ENCODE results near the gene NRXN2.

Gene NRXN2

GRCh38 chr11:64650923-64651523 is 72.0 kb downstream of the NRXN2 start:
- peak; percentile 37 for TF ChIP-seq CTCF (IDR thresholded peaks at IDR 0.05; ENCODE audit: extremely low read depth, missing control alignments)
- peak; percentile 63 for DNase-seq (ENCODE audit: low spot score)

GRCh38 chr11:64649291-64649697 is 73.7 kb downstream of the NRXN2 start:
- peak; percentile 27 for TF ChIP-seq CTCF (IDR thresholded peaks at IDR 0.05; ENCODE audit: extremely low read depth, missing control alignments)

DNA sequence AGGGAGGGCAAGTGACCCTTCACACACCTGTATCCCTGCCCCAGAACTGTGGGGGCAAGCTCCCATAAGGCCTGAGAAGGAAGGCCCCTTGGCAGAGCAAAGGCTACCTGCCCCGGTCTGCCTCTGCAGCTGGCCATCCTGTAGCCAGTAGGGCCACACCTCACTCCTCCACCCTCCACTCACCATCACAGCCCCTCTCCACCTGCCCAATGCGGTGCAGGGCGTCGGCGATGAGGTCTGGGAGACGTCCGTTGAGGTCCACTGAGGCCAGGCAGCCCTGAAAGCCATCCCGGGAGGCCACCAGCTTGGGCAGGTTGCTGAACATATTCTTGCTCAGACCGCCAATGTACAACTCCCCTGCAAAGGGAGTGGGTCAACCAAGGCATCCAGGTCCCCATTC is 74.4 kb downstream of the NRXN2 start:
- no peak for TF ChIP-seq CTCF (IDR thresholded peaks at IDR 0.05; ENCODE audit: extremely low read depth, missing control alignments)
- DNase-seq (ENCODE audit: low spot score), result no peak

More at GRCh38 chr11:64649291-64649697, 73.7 kb downstream of the NRXN2 start:
- DNase-seq (ENCODE audit: low spot score), result no peak

DNA sequence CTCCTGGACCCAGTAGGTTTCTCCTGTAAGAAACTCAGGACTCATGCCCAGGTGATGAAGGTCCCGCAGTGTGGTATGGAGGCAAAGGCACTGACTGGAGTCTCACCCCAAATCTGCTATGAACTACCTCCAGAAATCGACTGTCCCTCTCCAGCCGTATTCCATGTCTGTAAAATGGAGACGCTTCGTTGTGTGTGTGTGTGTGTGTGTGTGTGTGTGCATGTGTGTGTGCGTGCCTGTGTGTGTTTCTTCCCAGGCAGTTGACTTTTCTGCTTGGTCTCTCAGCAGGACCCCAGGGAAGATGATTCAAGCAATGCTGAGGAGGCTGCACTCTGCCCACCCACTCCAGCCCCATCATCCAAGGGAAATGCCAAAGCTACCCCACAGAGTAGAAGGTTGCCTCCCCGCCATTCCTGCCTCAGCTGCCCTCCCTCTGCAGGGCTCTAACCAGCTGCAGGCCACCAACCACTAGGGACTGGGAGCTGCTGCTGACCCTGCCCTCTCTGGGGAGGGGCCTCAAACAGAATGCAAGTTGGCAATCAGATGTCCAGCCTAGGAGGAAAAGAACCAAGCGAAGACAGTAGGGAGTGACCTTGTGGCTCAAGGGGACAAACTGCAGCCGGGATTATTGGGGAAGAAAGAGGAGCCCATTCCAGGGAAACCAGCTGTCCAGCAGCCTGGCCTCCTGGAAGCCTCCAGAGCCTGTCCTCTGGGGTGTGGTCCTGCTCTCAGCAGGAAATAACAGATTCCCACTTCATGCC is 75.8 kb downstream of the NRXN2 start:
- TF ChIP-seq CTCF (IDR thresholded peaks at IDR 0.05; ENCODE audit: extremely low read depth, missing control alignments), result no peak
- no peak for DNase-seq (ENCODE audit: low spot score)

DNA sequence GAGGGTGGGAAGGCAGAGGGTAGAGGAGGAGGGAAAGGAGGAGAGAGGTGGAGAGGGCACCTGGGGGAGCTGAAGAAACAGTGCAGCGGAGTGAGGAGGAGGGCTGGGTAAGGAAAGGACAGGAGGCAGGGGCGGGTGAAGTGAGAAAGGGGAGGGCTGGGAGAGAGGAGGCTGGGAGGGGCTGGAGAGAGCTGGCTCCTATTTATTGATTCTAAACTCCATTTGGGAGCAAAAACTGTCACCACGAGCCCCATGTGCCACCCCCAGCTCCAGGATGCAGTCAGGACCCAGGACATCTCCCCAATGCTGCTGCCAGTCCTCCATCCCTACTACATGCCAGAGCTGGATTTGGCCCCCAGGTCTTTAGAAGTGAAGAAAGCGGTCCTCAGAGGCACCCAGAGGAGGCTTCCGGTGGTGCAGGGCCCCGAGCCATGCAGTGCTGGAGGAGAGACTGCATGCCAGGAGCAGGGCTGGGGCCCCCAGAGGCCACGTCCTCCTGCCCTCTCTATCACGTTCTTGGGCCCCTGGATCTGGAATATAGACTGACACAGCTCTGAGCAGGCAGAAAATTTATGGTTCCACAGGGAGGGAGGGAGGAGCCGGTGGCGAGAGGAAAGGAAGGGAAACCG is 78.2 kb downstream of the NRXN2 start:
- DNase-seq (ENCODE audit: low spot score), result peak; percentile 57
- TF ChIP-seq CTCF (IDR thresholded peaks at IDR 0.05; ENCODE audit: extremely low read depth, missing control alignments), result no peak

DNA sequence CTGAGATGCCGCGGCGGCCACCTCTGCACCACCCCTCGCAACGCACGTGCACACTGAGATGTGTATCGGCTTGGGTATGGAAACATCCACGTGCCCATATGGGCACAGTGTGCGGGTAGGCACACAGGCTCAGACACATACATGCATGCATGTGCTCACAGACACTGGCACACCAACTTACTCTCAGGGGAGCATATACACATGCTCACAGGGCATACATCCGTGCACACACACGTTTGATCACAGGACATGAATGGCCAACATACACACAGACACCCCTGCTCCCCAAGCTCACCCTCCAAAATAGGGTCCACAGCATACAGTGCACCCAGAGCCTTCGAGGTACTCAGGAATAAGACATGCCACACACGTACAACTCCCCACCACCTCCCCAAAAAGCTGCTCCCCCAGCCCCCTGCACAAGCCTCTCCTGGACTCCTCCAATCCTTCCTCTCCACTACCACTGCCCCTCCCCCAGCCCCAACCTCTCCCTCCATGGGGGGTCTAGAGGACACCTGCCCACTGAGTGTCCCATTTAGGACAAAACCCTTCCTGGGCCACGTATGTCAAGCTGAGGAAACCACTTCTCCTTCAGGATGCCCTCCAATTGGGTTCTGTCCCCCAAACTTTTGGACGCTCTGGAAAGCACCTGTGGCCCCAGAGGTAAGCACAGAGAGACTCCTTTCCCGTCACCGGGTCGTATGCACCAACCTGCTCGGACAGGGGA is 78.9 kb downstream of the NRXN2 start:
- TF ChIP-seq CTCF (IDR thresholded peaks at IDR 0.05; ENCODE audit: extremely low read depth, missing control alignments), result no peak
- DNase-seq (ENCODE audit: low spot score), result no peak
